Right ventricle myocardium inferior (tissue), 1 donor: Measurements from ENCODE around the gene C10orf90. TPM values are rescaled to one million over a fixed set of nuclear protein-coding genes. Genes with fewer than 3 reads are reported as not detected.
"Not testable (repeated sequence)": the region's sequence is repeated elsewhere in the genome, so short reads cannot be mapped to it uniquely, and the experiment has no call there.

Experiments
- ATAC-seq: fragments of 200-7000 bp; cut with Tn5 transposase; one replicate; pipeline ENCODE4 v1.9.1; 2020; ENCODE audit warnings: mild to moderate bottlenecking, moderate library complexity
- DNase-seq: peaks from one replicate; pipeline ENCODE4 v3.0.0; 2021; ENCODE audit errors: missing footprints
- intact Hi-C: fragments of 100-400 bp; cut with DNase I; formaldehyde crosslinking; loops from one replicate; pipeline ENCODE4 v1.11.0; 2022
- total RNA-seq: library from RNA; stranded (reverse); fragmentation: NEBNext Ultra II Directional; extraction: Animal tissue kit (Norgen Biotek cat#: 25700); gene quantifications from one replicate; pipeline ENCODE4 v1.2.1, GENCODE V29; 2021
- donor health status: DM: no; HTN: yes; CAD: no; lungs with severe emphysema.

Gene C10orf90
- total RNA-seq, 1 donor from 2014 or later: not detected

- no peak for DNase-seq
- no peak for ATAC-seq
- intact Hi-C loops: no loop called here
These were observed 105.1 kb downstream of the C10orf90 start for GRCh38 chr10:126565441-126565840.

GRCh38 chr10:126564326-126564888 lies 106.1 kb downstream of the C10orf90 start:
- intact Hi-C loops: no loop called here
- no peak for DNase-seq
- ATAC-seq: no peak

- DNase-seq (no peak), ATAC-seq (no peak)
- intact Hi-C loops: no loop called here
These were observed 107.1 kb downstream of the C10orf90 start for GRCh38 chr10:126563361-126563760.

DNA sequence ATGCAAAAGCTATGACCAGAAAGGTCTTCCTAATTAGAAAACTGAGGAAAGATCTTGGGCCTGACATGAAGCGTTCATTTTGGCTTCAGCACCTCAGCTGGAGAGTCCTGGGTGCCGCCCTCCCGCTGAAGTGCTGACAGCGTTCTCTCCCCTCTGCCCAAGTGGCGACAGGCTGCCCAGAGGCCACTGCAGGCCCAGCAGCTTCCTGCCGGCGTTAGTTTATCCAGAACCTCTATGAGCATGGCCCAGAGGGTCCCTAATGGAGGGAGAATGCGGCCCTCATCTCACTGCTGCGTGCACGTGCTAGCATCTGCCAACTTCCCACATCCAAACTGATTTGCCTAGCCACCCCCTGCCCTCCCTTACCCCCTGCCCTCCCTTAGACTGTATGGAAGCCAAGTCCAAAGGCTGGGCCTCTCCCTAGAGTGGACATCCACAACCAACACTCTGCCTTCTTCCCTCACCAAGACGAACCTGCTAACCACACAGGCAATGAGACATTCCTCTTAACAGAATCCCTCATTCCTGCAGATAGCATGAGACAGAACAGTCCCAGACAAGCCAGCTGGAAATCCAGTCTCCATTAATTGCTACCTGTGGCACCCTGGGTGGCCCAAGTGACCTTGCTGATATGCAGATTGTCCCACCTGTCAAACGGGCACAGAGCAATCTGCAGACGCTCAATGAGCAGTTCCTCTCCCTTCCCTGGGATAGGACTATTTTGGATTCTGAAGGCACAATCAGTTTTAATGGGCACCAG lies 108.4 kb downstream of the C10orf90 start:
- intact Hi-C loops: no loop called here
- no peak for DNase-seq
- ATAC-seq: no peak

GRCh38 chr10:126561294-126561920 lies 109.1 kb downstream of the C10orf90 start:
- ATAC-seq (no peak), DNase-seq (no peak)

DNA sequence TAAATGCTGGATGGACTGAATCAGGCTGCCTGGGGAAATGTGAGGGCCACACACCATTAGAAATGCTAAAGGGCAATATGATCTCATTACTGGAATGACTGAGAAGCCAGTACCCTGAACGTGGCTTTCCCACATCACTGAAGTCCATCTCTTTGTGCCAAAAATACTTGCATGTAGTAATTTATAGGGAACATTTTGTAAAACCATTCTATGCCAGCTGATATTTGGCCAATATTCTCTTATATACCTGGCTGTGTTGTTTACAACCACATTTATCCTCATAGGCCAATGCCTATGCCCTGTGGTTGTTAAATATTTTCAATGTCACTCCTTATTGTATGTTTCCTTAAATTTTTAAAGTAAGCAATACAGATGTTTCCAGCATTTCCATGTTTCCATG lies 111.6 kb downstream of the C10orf90 start:
- ATAC-seq (no peak), DNase-seq (no peak)
- intact Hi-C loops: no loop called here

More at GRCh38 chr10:126561294-126561920, 109.1 kb downstream of the C10orf90 start:
- intact Hi-C loops: no loop called here

DNA sequence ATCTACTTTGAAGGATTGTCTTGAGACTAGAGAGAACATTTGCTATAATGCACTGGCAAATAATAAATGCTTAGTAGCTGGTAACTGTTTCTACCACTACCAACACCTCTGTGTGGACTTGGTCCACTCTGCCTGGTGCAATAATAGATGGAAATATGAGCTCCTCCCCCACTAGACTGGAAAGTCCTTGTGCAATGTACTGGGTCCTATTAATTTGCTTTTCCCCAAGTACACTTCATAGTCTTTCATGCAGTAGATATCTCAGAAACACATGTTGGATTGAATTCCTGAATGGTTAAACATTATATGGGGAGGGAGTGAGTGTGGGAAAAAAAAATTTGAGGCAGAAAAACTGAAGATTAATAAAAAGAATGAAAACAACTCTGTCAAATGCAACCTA lies 119.3 kb downstream of the C10orf90 start:
- ATAC-seq (no peak), DNase-seq (no peak)
- intact Hi-C loops: no loop called here

DNA sequence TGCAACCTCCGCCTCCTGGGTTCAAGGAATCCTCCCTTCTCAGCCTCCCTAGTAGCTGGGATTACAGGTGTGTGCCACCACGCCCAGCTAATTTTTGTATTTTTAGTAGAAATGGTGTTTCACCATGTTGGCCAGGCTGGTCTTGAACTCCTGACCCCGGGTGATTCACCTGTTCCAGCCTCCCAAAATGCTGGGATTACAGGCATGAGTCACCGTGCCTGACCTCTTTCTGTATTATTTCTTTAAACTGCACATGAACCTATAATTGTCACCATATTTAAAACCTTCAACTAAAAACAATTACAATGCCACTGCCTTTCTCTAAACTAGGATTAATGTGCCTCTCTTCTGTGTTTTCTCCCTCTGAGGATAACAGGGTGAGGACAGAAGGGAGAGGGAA lies 119.9 kb downstream of the C10orf90 start:
- intact Hi-C loops, DNase-seq, ATAC-seq: not testable (repeated sequence)

- no peak for ATAC-seq
- no peak for DNase-seq
- intact Hi-C loops: no loop called here
These were observed 121.1 kb downstream of the C10orf90 start for GRCh38 chr10:126549344-126549743.

GRCh38 chr10:126544565-126544964 lies 125.9 kb downstream of the C10orf90 start:
- intact Hi-C loops: no loop called here
- ATAC-seq (no peak), DNase-seq (no peak)

DNA sequence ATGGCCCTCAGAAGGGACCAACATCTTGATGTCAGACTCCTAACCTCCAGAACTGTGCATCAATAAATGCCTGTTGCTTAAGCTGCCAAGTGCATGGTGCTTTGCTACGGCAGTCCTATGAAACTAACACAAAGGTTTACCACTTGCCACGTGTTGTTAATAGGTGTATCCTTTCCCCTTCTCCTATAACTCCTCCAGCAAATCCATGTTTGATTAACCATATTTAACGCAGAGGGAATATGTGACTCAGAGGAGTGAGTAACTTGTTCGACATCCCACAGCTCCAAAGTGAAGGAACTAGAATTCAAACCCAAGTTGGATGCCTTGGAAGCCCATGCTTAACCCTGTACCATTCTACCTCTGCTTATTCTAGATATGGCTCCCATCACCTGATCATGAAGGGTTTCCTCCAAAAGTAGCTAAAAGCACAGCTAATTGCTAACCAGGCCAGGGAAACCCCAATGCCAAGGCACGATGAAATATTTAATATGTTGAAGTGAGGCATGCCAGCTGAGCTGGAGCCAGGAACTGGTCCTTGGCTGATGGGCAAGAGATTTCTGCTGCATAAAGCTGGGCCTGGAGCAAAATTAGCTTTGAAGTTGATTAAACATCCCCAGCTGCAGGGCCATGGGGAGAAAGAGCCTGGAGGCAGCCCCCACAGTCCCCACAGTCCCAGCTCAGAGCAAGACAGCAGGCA lies 131.9 kb downstream of the C10orf90 start:
- DNase-seq (no peak), ATAC-seq (no peak)
- intact Hi-C loops: no loop called here

DNA sequence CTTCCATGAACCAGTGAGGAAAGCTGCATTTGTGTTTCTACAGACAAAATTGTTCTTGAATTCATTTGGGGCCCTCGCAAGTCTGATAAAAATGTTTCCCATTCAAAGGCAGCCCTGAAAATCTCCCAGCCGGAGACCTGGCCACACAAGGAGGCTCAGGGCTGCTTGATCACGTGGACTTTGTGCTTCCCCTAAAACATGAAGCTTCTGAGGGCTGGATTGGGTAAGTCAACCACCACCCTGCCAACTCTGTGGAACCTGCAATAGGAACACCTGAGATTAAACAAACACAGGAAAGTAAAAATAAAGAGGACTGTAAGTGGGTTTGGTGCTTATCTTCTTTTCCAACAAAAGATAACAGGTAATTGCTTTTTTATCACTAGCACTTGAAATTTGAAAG lies 133.8 kb downstream of the C10orf90 start:
- DNase-seq (no peak), ATAC-seq (no peak)
- intact Hi-C loops: no loop called here

DNA sequence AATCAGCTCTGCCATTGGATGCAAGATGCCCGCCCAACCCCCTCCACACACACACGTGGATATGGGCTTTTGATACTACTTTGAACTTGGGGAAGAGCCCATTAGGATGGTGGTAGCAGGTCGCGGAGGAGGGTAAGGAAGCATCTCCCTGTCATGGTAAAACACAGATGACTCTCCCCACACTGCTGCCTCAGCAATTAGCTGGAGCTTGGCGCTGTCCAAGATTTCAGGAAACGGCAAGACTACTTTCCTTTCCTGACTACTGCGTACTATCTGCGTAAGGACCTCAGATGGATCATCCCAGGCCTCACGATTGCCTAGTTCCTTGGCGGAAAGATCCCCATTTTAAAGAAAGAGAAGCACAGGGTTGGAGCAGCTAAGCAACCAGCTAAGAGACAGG lies 134.3 kb downstream of the C10orf90 start:
- no peak for DNase-seq
- ATAC-seq: no peak
- intact Hi-C loops: no loop called here

DNA sequence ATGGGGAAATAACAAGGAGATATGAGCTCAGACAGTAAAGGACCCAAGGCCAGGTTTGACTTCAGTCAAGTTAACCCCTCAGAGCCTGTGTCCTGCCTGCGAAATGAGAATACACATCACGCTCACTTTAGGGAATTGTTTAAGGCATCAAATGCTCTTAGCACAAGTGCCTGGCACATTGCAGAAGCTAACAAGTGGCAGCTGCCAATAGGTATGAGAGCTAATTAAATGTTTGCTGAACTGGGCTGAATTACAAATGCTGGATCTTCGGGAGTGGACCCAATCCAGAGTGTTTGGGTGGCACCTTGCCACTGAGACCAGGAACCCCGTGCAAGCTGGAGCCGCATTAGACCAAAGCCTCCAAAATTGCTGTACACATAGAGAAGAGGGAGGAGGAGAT lies 136.8 kb downstream of the C10orf90 start:
- intact Hi-C loops: no loop called here
- ATAC-seq: no peak
- DNase-seq: no peak

DNA sequence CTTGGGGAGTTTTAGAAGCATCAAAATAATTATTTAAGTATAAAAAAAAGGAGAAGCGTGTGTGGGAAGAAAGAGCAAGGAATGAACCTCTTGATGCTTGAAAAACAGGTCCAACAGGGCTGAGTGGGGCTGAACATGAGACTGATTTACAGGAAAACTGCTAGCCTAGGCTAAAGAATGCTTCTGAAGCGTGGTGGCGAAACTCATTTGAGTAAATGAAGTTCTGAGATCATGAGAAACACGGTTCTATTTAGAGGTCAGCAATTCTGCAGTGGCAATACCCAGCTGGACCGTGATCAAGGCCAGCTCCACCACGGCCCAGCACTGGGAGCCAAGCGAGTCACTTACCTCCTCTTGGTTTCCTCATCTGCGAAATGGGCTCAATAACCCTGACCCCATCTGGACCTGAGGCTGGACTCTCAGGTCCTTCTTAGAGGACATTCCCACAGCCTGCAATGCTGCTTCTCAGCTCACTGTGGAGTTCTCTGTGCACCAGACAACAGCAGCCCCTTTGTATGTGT lies 142.1 kb downstream of the C10orf90 start:
- ATAC-seq (no peak), DNase-seq (no peak)
- intact Hi-C loops: no loop called here

DNA sequence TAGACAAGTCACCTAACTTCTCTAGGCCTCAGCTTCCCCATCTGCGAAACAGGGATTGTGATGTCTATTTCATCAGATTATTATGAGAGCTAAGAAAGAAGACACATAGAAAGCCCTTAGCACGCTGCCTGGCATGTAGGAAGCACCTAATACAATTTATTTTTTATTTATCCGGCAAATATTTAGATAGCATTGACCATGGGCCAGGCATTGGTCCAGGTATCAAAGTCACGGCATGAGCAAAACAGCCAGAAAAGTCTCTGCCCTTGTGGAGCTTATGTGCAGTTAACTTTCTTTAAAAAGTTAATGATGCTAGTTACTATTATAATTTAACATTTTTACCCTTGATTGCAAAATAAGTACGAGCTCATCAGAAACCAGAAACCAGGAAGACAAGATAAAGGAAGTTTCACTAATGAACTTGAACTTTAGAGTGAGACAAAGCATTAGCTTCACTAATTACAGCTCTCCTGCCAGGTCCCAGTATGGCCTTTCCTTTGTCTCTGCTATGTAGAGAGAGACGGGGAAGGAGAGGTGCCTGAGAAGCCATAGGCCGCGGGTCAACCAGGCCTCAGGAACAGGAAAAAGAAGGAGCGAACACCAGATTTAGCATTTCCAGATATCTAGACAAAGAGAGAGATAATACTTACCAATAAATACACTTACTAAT lies 142.7 kb downstream of the C10orf90 start:
- intact Hi-C loops: no loop called here

GRCh38 chr10:126525326-126525725 lies 145.2 kb downstream of the C10orf90 start:
- intact Hi-C loops: no loop called here
- ATAC-seq: no peak

More for the DNA sequence above, 142.7 kb downstream of the C10orf90 start:
- no peak for ATAC-seq
- no peak for DNase-seq

GRCh38 chr10:126524526-126524925 lies 146.0 kb downstream of the C10orf90 start:
- intact Hi-C loops: no loop called here

More at GRCh38 chr10:126525326-126525725, 145.2 kb downstream of the C10orf90 start:
- no peak for DNase-seq

DNA sequence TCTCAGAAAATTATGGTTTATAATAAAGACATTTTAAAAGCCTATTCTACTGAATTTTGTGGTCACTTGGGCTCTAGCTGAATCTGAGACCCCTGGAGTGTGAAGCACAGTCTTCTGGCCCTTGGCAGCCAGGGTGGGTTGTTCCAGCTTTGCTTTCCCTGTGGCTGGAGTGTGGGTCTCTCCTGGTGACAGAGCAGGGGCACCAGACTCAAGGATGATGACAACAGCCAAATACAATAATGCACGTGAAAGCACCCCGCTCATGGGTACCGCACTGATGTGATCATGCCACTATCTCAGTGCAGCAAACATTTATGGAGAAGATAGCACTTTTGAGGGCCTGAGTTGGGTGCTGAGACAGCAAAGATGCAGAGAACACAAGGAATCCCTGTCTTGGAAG lies 147.4 kb downstream of the C10orf90 start:
- ATAC-seq (no peak), DNase-seq (no peak)
- intact Hi-C loops: no loop called here

More at GRCh38 chr10:126524526-126524925, 146.0 kb downstream of the C10orf90 start:
- ATAC-seq (no peak), DNase-seq (no peak)
